Epithelial cell of esophagus (primary cell): ENCODE measurements around the gene MYRF.

Source experiments
- DNase-seq: peaks from one replicate; pipeline ENCODE4 v3.0.0; 2010; ENCODE audit warnings: low read depth
- H3K4me3 ChIP-seq: 2 replicates; pipeline ENCODE4 v1.5.1; 2011; ENCODE audit warnings: mild to moderate bottlenecking, low read length, control low read depth
- TF ChIP-seq, protein P1 (sequence below): IDR thresholded peaks from 2 replicates; pipeline ENCODE4 v1.5.1; 2011; ENCODE audit warnings: low read depth, mild to moderate bottlenecking, low read length, control low read depth, inconsistent platforms; ENCODE audit not compliant: insufficient read depth; ENCODE audit errors: missing control alignments

MYRF gene

GRCh38 chr11:61737636-61738386 lies 14.6 kb upstream of the MYRF start:
- TF ChIP-seq, protein P1, sequence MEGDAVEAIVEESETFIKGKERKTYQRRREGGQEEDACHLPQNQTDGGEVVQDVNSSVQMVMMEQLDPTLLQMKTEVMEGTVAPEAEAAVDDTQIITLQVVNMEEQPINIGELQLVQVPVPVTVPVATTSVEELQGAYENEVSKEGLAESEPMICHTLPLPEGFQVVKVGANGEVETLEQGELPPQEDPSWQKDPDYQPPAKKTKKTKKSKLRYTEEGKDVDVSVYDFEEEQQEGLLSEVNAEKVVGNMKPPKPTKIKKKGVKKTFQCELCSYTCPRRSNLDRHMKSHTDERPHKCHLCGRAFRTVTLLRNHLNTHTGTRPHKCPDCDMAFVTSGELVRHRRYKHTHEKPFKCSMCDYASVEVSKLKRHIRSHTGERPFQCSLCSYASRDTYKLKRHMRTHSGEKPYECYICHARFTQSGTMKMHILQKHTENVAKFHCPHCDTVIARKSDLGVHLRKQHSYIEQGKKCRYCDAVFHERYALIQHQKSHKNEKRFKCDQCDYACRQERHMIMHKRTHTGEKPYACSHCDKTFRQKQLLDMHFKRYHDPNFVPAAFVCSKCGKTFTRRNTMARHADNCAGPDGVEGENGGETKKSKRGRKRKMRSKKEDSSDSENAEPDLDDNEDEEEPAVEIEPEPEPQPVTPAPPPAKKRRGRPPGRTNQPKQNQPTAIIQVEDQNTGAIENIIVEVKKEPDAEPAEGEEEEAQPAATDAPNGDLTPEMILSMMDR, result no peak
- DNase-seq, result no peak
- no peak overlapping the region for H3K4me3 ChIP-seq

DNA sequence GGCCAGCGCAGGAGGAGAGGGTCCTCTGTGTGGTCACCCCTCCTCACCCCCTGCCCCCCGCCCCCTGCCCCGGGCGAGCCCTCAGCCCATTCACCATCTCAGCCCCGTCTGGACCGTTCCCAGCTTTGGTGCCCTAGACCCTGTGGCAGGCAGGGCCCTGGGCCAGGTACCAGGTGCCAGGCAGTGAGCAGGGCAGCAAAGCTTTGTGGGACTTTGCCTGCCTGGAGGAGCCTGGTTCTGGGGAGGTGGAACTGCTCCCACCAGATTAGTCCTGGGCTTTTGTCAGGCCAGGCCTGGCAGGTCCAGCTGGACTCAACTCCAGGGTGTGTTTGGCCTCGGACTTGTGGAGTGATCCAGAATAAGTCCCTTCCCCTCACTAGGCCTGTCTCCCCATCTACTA lies 13.7 kb upstream of the MYRF start:
- TF ChIP-seq, protein P1, result no peak
- H3K4me3 ChIP-seq, result no peak overlapping the region
- no peak for DNase-seq

- TF ChIP-seq, protein P1, result no peak
- no peak overlapping the region for H3K4me3 ChIP-seq
- DNase-seq, result no peak
Observed at GRCh38 chr11:61739413-61739812, 13.0 kb upstream of the MYRF start.

GRCh38 chr11:61739966-61740365 lies 12.5 kb upstream of the MYRF start:
- no peak overlapping the region for H3K4me3 ChIP-seq
- TF ChIP-seq, protein P1, result no peak

DNA sequence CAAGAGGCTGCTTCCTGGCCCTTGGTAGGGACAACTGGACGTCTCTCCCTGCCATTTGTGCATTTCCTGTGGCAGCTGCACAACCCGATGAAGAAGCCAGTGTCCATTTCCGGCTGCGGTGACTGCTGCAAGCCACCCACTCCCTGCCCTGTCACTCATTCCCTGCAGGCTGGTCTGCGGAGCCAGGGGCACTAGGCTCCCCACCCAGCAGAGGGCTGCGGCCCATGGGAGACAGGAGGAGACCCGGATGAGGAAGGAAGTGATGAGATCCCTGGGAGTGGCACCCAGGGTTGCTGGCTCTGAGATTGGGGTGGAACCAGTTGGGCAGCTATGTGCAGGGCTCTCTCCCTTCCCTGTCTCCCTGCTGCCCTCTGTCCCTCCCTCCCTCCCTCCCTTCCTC lies 10.0 kb upstream of the MYRF start:
- TF ChIP-seq, protein P1, result no peak

More at GRCh38 chr11:61739966-61740365, 12.5 kb upstream of the MYRF start:
- DNase-seq, result no peak

DNA sequence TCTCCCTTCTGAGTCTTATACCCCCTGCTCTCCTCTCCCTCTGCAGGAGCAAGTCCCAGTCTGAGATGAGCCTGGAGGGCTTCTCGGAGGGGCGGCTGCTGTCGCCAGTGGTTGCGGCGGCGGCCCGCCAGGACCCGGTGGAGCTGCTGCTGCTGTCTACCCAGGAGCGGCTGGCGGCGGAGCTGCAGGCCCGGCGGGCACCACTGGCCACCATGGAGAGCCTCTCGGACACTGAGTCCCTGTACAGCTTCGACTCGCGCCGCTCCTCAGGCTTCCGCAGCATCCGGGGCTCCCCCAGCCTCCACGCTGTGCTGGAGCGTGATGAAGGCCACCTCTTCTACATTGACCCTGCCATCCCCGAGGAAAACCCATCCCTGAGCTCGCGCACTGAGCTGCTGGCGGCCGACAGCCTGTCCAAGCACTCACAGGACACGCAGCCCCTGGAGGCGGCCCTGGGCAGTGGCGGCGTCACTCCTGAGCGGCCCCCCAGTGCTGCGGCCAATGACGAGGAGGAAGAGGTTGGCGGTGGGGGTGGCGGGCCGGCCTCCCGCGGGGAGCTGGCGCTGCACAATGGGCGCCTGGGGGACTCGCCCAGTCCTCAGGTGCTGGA lies 8.8 kb upstream of the MYRF start:
- no peak overlapping the region for H3K4me3 ChIP-seq
- TF ChIP-seq, protein P1, result no peak
- DNase-seq, result no peak

More for the DNA sequence above, 10.0 kb upstream of the MYRF start:
- DNase-seq, result peak; percentile 52
- no peak overlapping the region for H3K4me3 ChIP-seq
